NCI-H69 (cell line): Measurements from ENCODE around the gene MAP3K5.
A peak's percentile ranks its signal among the peaks of the same experiment; 100 is the strongest.
"Not testable (repeated sequence)": the region's sequence is repeated elsewhere in the genome, so short reads cannot be mapped to it uniquely, and the experiment has no call there.

Source experiments
- DNase-seq: peaks from one replicate; lab custom pipeline; 2025; lab: John Stamatoyannopoulos, UW

The MAP3K5 gene

GRCh38 chr6:136773473-136773796 is 18.8 kb downstream of the MAP3K5 start:
- DNase-seq: no peak

- peak; percentile 47 for DNase-seq
Observed at GRCh38 chr6:136772685-136773472, 19.4 kb downstream of the MAP3K5 start.

GRCh38 chr6:136771306-136771705 is 21.0 kb downstream of the MAP3K5 start:
- peak; percentile 27 for DNase-seq

- no peak for DNase-seq
Observed at GRCh38 chr6:136769759-136770158, 22.5 kb downstream of the MAP3K5 start.

- no peak for DNase-seq
Observed at GRCh38 chr6:136769124-136769523, 23.2 kb downstream of the MAP3K5 start.

GRCh38 chr6:136767570-136768309 is 24.5 kb downstream of the MAP3K5 start:
- no peak for DNase-seq

- no peak for DNase-seq
Observed at GRCh38 chr6:136767103-136767502, 25.2 kb downstream of the MAP3K5 start.

GRCh38 chr6:136766274-136766673 is 26.0 kb downstream of the MAP3K5 start:
- DNase-seq: no peak

GRCh38 chr6:136764517-136764993 is 27.7 kb downstream of the MAP3K5 start:
- no peak for DNase-seq

- DNase-seq: no peak
Observed at GRCh38 chr6:136763716-136764516, 28.4 kb downstream of the MAP3K5 start.

- no peak for DNase-seq
Observed at GRCh38 chr6:136763255-136763654, 29.0 kb downstream of the MAP3K5 start.

GRCh38 chr6:136762022-136762975 is 30.0 kb downstream of the MAP3K5 start:
- DNase-seq: peak; percentile 83

GRCh38 chr6:136761227-136761922 is 30.9 kb downstream of the MAP3K5 start:
- peak; percentile 58 for DNase-seq

GRCh38 chr6:136760781-136761180 is 31.5 kb downstream of the MAP3K5 start:
- DNase-seq: not testable (repeated sequence)

GRCh38 chr6:136757150-136757549 is 35.1 kb downstream of the MAP3K5 start:
- no peak for DNase-seq

GRCh38 chr6:136754820-136755219 is 37.5 kb downstream of the MAP3K5 start:
- DNase-seq: no peak

- DNase-seq: no peak
Observed at GRCh38 chr6:136753624-136754023, 38.7 kb downstream of the MAP3K5 start.

- DNase-seq: no peak
Observed at GRCh38 chr6:136752554-136752953, 39.7 kb downstream of the MAP3K5 start.

- no peak for DNase-seq
Observed at GRCh38 chr6:136751991-136752390, 40.3 kb downstream of the MAP3K5 start.

GRCh38 chr6:136751522-136751956 is 40.7 kb downstream of the MAP3K5 start:
- DNase-seq: no peak
